ENCODE measurements around the gene PCGF2. TPM values are rescaled to one million over a fixed set of nuclear protein-coding genes. Genes with fewer than 3 reads are reported as not detected.
A peak's percentile ranks its signal among the peaks of the same experiment; 100 is the strongest.

PCGF2 gene
- total and polyA plus RNA-seq, 9 of the 15 experiments (the other 6 are each of a cell fraction or from before 2014, with no cell fraction given): 1.3 to 33.4 (median 7.0) TPM

GRCh38 chr17:38797828-38798227 is 49.7 kb upstream of the PCGF2 start:
- Histone ChIP-seq H3K4me3 (peak overlapping the region; percentile 87), H3K9ac (ENCODE audit: insufficient read depth in 1 of 2, low read depth in 2 of 2, low read length in 2 of 2) (peak overlapping the region; percentile 53 to 74; a peak in 2 of 4 replicates), H3K9me3 (replicated peaks; ENCODE audit: control insufficient read depth, insufficient read depth, low read depth, low read length) (no peaks in the 10 kb centered on the region), H3K27ac (ENCODE audit: extremely low read depth, low read depth, low read length) (no peak overlapping the region), H3K4me2 (ENCODE audit: insufficient read depth, low read length) (peak overlapping the region; percentile 93), H3K4me1 (replicated peaks in 1 of 2; ENCODE audit: control insufficient read depth in 2 of 2, insufficient read depth in 2 of 2, low read length in 2 of 2) (peaks cover 20% of the 10 kb centered on the region in 2 experiments), H3K79me2 (ENCODE audit: control insufficient read depth, insufficient read depth, low read length) (peaks cover 42% of the 10 kb centered on the region), H3K36me3 (ENCODE audit: control insufficient read depth, insufficient read depth, low read length) (peaks cover 42% of the 10 kb centered on the region), H2AFZ (ENCODE audit: low read depth, low read length) (no peak overlapping the region), H4K20me1 (replicated peaks; ENCODE audit: control insufficient read depth, insufficient read depth, low read length) (peaks cover 10% of the 10 kb centered on the region; the same call in 1 of the 2 replicates), H3K27me3 (ENCODE audit: control insufficient read depth in 2 of 2, insufficient read depth in 2 of 2, low read length in 2 of 2) (no peaks in the 10 kb centered on the region), H3K9me1 (ENCODE audit: control insufficient read depth, insufficient read depth, low read length) (no peaks in the 10 kb centered on the region)
- TF ChIP-seq UBTF (IDR thresholded peaks at IDR 0.05; ENCODE audit: borderline replicate concordance in 1 of 2, low read depth in 2 of 2, low read length in 2 of 2) (no peak), COPS2 (conservative IDR thresholded peaks at IDR 0.05) (no peak), ZNF324 (CRISPR knock-in tag; IDR thresholded peaks at IDR 0.05) (no peak), ZEB2 (IDR thresholded peaks at IDR 0.05) (no peak), BRF1 (IDR thresholded peaks at IDR 0.05; ENCODE audit: borderline replicate concordance, extremely low read depth, insufficient read length) (no peak), IRF2 (CRISPR knock-in tag; IDR thresholded peaks at IDR 0.05) (no peak), MAFG (tag; conservative IDR thresholded peaks at IDR 0.05) (no peak), CBX5 (IDR thresholded peaks at IDR 0.05; ENCODE audit: borderline replicate concordance, low read depth) (no peak), CEBPG (CRISPR knock-in tag; IDR thresholded peaks at IDR 0.05) (no peak), CEBPG (tag; conservative IDR thresholded peaks at IDR 0.05 in 1 of 2, IDR thresholded peaks at IDR 0.05 in 1 of 2) (no peak)
- 70% methylated on average over 6 of the region's 6 CpGs for WGBS (ENCODE audit: insufficient coverage, low coverage, missing lambda C conversion rate)
- TSS peak; percentile 49 for BruUV-seq (replicated peaks)
- intact Hi-C loops (cut with micrococcal nuclease) (no loop called here), in situ Hi-C loops (cut with MboI) (no loop called here)
- FAIRE-seq: no peak
- DNase-seq (ENCODE audit: extremely low read depth in 1 of 4, low spot score in 3 of 4): no peak
- no peak for ATAC-seq
- CTCF ChIA-PET (ENCODE audit: low intra/inter-chr PET ratio): no interaction called here
- POLR2A ChIA-PET: interaction anchor here (0.6 to 2.5 kb wide), 7 partner anchors 10 to 93 kb away, joined by 3 to 19 read pairs (median 3); partner anchors contain the start of genes MLLT6 and RPL23

All from K562 (cell line).